ENCODE data around the gene PPP2R5C.

Gene PPP2R5C

GRCh38 chr14:101844751-101845150 is 83.2 kb downstream of the PPP2R5C start:
- no peak for DNase-seq

DNA sequence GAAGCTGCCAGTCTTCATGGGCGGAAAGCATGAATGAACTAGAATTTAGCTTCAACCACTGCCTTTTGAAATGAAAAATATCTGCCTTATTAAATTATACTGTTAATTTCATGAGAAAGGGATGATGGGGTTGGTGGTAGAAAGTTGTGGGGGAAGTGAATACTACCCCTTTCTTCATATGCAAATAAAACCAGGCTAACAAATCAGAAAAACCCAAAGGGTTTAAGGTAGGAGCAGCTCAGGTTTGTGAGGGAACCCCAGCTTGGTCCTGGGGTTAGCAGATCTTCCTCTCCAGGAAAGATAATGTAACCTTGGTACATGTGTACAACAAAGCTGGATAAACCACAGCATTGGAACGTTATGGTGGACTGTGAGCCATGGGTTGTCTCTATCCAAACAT is 84.0 kb downstream of the PPP2R5C start:
- DNase-seq: no peak

- no peak for DNase-seq
These were observed 84.4 kb downstream of the PPP2R5C start for GRCh38 chr14:101845896-101846295.

GRCh38 chr14:101849125-101849524 is 87.6 kb downstream of the PPP2R5C start:
- DNase-seq: no peak

GRCh38 chr14:101849640-101850039 is 88.1 kb downstream of the PPP2R5C start:
- no peak for DNase-seq

DNA sequence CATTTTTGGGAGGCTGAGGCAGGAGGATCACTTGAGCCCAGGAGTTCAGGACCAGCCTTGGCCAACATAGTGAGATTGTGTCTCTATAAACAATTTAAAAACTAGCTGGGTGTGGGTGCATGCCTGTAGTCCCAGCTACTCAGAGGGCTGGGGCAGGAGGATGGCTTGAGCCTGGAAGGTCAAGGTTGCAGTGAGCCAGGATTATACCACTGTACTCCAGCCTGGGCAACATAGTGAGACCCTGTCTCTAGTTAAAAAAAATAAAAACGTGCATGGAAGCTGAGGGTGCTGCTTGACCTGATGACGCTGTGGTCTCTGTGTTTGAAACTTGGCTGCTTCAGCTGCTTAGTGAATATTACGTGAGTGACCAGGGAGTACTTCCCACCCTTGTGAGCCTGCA is 89.7 kb downstream of the PPP2R5C start:
- DNase-seq: no peak

DNA sequence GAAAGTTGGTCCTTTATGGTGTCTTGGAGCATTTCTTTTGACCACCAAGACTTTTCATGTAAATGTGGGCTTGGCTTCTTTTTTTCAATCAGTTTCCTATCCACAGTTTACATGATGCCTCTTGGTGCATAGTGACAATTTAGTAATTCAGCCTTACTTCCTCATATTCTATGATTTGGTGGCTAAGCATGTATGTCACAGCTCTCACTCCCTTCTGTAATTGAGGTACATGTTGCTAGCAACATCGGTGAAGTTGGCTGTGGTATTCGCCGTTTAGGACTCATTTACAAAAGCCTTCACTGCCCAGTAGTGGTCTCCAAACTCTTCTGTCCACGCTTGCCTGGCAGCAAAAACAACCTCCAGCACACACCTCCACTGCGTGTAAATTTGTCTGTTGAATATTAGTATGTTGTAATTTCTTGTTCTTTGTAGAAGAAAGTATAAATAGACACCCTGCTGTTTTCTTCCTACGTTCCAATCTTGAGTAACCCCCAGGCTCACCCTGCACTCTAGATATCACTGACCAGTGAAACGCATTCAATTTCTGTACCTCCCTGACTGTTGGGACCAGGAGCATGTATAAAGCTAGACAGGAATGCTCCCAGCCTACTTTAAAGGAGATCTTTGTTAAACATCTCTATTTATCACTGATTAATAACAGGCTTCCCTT is 90.4 kb downstream of the PPP2R5C start:
- no peak for DNase-seq

GRCh38 chr14:101852785-101853184 is 91.3 kb downstream of the PPP2R5C start:
- no peak for DNase-seq

DNA sequence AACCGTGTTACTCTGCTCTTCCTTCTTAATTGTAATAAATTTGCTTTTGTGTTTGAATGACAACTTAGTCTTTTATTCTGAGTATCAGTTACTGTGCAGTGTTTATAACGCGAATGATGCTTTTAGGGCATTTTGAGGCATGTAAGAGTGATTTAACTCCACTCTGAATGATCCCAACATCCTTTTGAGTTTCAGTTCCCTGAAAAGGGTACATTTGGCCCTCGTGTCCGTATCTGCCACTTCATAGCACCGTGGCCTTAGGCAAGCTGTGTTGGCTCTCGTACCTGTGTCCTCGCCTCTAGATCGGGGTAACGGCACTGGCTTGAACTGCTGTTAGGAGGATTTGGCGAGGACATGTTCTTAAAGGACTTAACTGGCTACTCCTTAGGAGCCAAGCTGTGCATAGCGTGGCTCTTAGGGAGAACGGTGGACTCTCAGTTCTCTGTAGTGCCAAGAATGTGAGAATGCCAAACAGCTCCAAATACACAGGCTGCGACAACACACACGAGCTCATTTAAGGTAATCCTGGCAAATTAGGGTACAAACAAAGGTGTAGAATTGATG is 92.0 kb downstream of the PPP2R5C start:
- DNase-seq: no peak

- DNase-seq: peak; percentile 22
These were observed 92.9 kb downstream of the PPP2R5C start for GRCh38 chr14:101854366-101854765.

- DNase-seq: no peak
These were observed 94.4 kb downstream of the PPP2R5C start for GRCh38 chr14:101855958-101856357.

GRCh38 chr14:101856536-101856935 is 95.0 kb downstream of the PPP2R5C start:
- no peak for DNase-seq

- no peak for DNase-seq
These were observed 95.7 kb downstream of the PPP2R5C start for GRCh38 chr14:101857226-101857625.

- DNase-seq: no peak
These were observed 97.5 kb downstream of the PPP2R5C start for GRCh38 chr14:101858791-101859537.

DNA sequence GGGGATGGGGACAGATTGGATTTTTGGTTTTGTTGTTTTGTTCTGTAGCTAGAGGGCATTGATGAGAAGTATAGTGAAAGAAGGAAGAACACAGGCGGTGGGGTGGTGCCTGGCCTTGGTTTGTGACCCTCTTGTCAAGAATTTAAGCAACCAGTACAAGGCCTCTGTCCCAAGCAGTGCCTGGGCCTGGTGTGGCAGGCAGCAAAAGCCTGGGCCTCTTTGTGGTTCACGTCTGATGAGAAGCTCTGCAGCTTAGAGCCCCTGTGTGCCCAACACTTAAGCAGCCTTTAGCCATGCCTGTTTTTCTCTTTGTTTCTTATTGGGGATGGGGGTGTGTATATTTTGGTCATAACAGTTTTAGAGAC is 98.0 kb downstream of the PPP2R5C start:
- DNase-seq: no peak

DNA sequence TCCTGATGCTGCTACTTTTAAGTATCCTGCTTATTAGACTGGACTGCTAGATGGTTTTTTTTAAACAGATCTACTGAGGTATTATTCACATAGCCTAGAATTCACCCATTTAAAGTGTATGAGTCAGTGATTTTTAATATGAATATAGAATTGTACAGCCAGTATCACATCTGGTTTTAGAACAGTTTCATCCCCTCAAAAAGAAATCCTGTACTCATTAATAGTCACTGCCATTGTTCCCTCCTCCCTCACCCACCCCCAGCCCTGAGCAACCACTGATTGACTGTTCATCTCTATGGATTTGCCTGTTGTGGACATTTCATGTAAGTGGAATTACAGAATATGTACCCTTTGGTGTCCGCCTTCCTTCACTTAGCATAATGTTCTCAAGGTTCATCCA is 98.4 kb downstream of the PPP2R5C start:
- DNase-seq: no peak

DNA sequence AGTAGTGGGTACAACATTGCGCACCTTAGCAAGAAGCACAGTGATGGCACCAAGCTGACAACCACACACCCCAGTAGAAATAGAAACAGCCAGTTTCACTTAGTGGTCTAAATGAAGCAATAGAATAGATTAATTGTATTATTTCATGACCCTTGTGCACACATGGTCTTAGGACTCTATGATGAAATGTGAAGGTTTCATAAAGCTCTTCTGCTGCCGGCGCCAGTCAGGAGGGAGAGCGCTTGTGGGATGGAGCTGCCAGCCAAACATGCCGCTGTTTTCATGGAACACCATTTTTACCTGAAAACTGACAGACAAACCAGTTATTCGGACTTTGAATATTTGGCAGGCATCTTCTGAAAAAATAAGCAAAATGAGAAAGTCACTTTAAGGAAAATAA is 100.0 kb downstream of the PPP2R5C start:
- no peak for DNase-seq

GRCh38 chr14:101862177-101862576 is 100.7 kb downstream of the PPP2R5C start:
- no peak for DNase-seq

GRCh38 chr14:101862711-101863110 is 101.2 kb downstream of the PPP2R5C start:
- DNase-seq: no peak

- no peak for DNase-seq
These were observed 103.8 kb downstream of the PPP2R5C start for GRCh38 chr14:101865288-101865687.

- DNase-seq: no peak
These were observed 106.3 kb downstream of the PPP2R5C start for GRCh38 chr14:101867854-101868253.

DNA sequence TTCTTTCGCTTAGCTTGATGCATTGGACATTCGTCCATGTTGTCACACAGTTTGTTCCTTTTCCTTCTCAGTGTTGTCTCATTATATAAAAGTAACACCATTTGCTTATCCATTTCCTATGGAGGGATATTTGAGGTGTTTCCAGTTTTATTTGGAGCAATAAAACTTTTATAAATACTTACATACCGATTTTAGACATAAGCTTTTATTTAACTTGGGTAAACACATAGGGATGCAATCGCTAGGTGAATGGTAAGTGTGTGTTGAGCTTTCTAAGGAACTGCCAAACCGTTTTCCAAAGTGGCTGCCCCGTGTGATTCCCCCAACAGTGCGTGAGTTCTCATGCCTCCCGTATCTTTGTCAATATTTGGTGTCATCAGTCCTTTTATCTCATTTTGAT is 107.7 kb downstream of the PPP2R5C start:
- DNase-seq: no peak

GRCh38 chr14:101870273-101870939 is 108.9 kb downstream of the PPP2R5C start:
- DNase-seq: no peak

- no peak for DNase-seq
These were observed 110.8 kb downstream of the PPP2R5C start for GRCh38 chr14:101872346-101872745.

All from CD4-positive, alpha-beta T cell treated with Interferon gamma for 1 hour (primary cell).